Measurements from ENCODE around the gene OLFM1. TPM values are rescaled to one million over a fixed set of nuclear protein-coding genes. Genes with fewer than 3 reads are reported as not detected.

OLFM1 gene
- total RNA-seq, result not detected

- H3K36me3 Mint-ChIP-seq (ENCODE audit: low read depth), result no peaks in the 10 kb centered on the region
- H3K4me1 Mint-ChIP-seq (ENCODE audit: low read depth), result peaks cover 3% of the 10 kb centered on the region
- peaks cover 36% of the 10 kb centered on the region for H3K27me3 Mint-ChIP-seq (ENCODE audit: low read depth)
- ATAC-seq (peak; percentile 44), DNase-seq (peak; percentile 36)
- no peaks in the 10 kb centered on the region for H3K9me3 Mint-ChIP-seq (ENCODE audit: insufficient read depth)
- POLR2A ChIA-PET, result no interaction called here
- no peak within 1 kb of the TSS for H3K27ac Mint-ChIP-seq
- CTCF ChIA-PET, result interaction anchor here (1.5 kb wide), 1 partner anchor 324 kb away, joined by 7 read pairs; no protein-coding TSS in a partner anchor
- no peak within 1 kb of the TSS for H3K4me3 Mint-ChIP-seq
Measured at GRCh38 chr9:135087489-135087792, at the start of gene OLFM1. Gene OLFM1, plus strand, starts transcription at chr9:135087668. Its CDS starts 322 bp downstream, at chr9:135087990.

- POLR2A ChIA-PET, result no interaction called here
- H3K9me3 Mint-ChIP-seq (ENCODE audit: insufficient read depth), result no peaks in the 10 kb centered on the region
- H3K27me3 Mint-ChIP-seq (ENCODE audit: low read depth), result no peaks in the 10 kb centered on the region
- H3K4me1 Mint-ChIP-seq (ENCODE audit: low read depth), result no peaks in the 10 kb centered on the region
- no peak overlapping the region for H3K4me3 Mint-ChIP-seq
- CTCF ChIA-PET, result no interaction called here
- no peak for ATAC-seq
- H3K36me3 Mint-ChIP-seq (ENCODE audit: low read depth), result no peaks in the 10 kb centered on the region
- DNase-seq, result no peak
- no peak overlapping the region for H3K27ac Mint-ChIP-seq
Measured at GRCh38 chr9:135038331-135038730, 49.1 kb upstream of the OLFM1 start.

- Mint-ChIP-seq H3K4me3 (no peak overlapping the region), H3K9me3 (ENCODE audit: insufficient read depth) (no peaks in the 10 kb centered on the region), H3K4me1 (ENCODE audit: low read depth) (no peaks in the 10 kb centered on the region), H3K36me3 (ENCODE audit: low read depth) (no peaks in the 10 kb centered on the region), H3K27me3 (ENCODE audit: low read depth) (no peaks in the 10 kb centered on the region), H3K27ac (no peak overlapping the region)
- no peak for DNase-seq
- ChIA-PET POLR2A (no interaction called here), CTCF (no interaction called here)
- no peak for ATAC-seq
Measured at GRCh38 chr9:135038826-135039225, 48.6 kb upstream of the OLFM1 start.

- CTCF ChIA-PET, result no interaction called here
- H3K36me3 Mint-ChIP-seq (ENCODE audit: low read depth), result no peaks in the 10 kb centered on the region
- H3K27ac Mint-ChIP-seq, result no peak overlapping the region
- DNase-seq (no peak), ATAC-seq (no peak)
- H3K4me1 Mint-ChIP-seq (ENCODE audit: low read depth), result no peaks in the 10 kb centered on the region
- H3K27me3 Mint-ChIP-seq (ENCODE audit: low read depth), result no peaks in the 10 kb centered on the region
- no peaks in the 10 kb centered on the region for H3K9me3 Mint-ChIP-seq (ENCODE audit: insufficient read depth)
- POLR2A ChIA-PET, result no interaction called here
- no peak overlapping the region for H3K4me3 Mint-ChIP-seq
Measured at GRCh38 chr9:135039266-135039870, 48.1 kb upstream of the OLFM1 start.

GRCh38 chr9:135039916-135040645 is 47.4 kb upstream of the OLFM1 start:
- Mint-ChIP-seq H3K36me3 (ENCODE audit: low read depth) (no peaks in the 10 kb centered on the region), H3K27me3 (ENCODE audit: low read depth) (no peaks in the 10 kb centered on the region), H3K4me1 (ENCODE audit: low read depth) (no peaks in the 10 kb centered on the region), H3K9me3 (ENCODE audit: insufficient read depth) (no peaks in the 10 kb centered on the region), H3K27ac (no peak overlapping the region), H3K4me3 (no peak overlapping the region)
- ChIA-PET POLR2A (no interaction called here), CTCF (no interaction called here)
- ATAC-seq (no peak), DNase-seq (no peak)

GRCh38 chr9:135040892-135041291 is 46.6 kb upstream of the OLFM1 start:
- H3K27ac Mint-ChIP-seq, result no peak overlapping the region
- H3K9me3 Mint-ChIP-seq (ENCODE audit: insufficient read depth), result no peaks in the 10 kb centered on the region
- no peaks in the 10 kb centered on the region for H3K36me3 Mint-ChIP-seq (ENCODE audit: low read depth)
- no peak overlapping the region for H3K4me3 Mint-ChIP-seq
- H3K27me3 Mint-ChIP-seq (ENCODE audit: low read depth), result no peaks in the 10 kb centered on the region
- CTCF ChIA-PET, result no interaction called here
- DNase-seq, result no peak
- no peak for ATAC-seq
- POLR2A ChIA-PET, result no interaction called here
- no peaks in the 10 kb centered on the region for H3K4me1 Mint-ChIP-seq (ENCODE audit: low read depth)

GRCh38 chr9:135043345-135043744 is 44.1 kb upstream of the OLFM1 start:
- ATAC-seq (no peak), DNase-seq (no peak)
- H3K4me1 Mint-ChIP-seq (ENCODE audit: low read depth), result no peaks in the 10 kb centered on the region
- H3K4me3 Mint-ChIP-seq, result no peak overlapping the region
- no peaks in the 10 kb centered on the region for H3K27me3 Mint-ChIP-seq (ENCODE audit: low read depth)
- ChIA-PET CTCF (no interaction called here), POLR2A (no interaction called here)
- H3K9me3 Mint-ChIP-seq (ENCODE audit: insufficient read depth), result no peaks in the 10 kb centered on the region
- H3K27ac Mint-ChIP-seq, result no peak overlapping the region
- H3K36me3 Mint-ChIP-seq (ENCODE audit: low read depth), result no peaks in the 10 kb centered on the region

- Mint-ChIP-seq H3K4me3 (no peak overlapping the region), H3K27me3 (ENCODE audit: low read depth) (no peaks in the 10 kb centered on the region), H3K9me3 (ENCODE audit: insufficient read depth) (no peaks in the 10 kb centered on the region), H3K36me3 (ENCODE audit: low read depth) (no peaks in the 10 kb centered on the region), H3K27ac (no peak overlapping the region), H3K4me1 (ENCODE audit: low read depth) (peaks cover under 1% of the 10 kb centered on the region)
- ChIA-PET CTCF (no interaction called here), POLR2A (no interaction called here)
- no peak for ATAC-seq
- DNase-seq, result no peak
Measured at GRCh38 chr9:135045264-135045927, 42.1 kb upstream of the OLFM1 start.

- DNase-seq (no peak), ATAC-seq (no peak)
- Mint-ChIP-seq H3K9me3 (ENCODE audit: insufficient read depth) (no peaks in the 10 kb centered on the region), H3K27me3 (ENCODE audit: low read depth) (no peaks in the 10 kb centered on the region), H3K36me3 (ENCODE audit: low read depth) (no peaks in the 10 kb centered on the region), H3K4me3 (no peak overlapping the region), H3K4me1 (ENCODE audit: low read depth) (peaks cover 5% of the 10 kb centered on the region), H3K27ac (no peak overlapping the region)
- CTCF ChIA-PET, result no interaction called here
- POLR2A ChIA-PET, result no interaction called here
Measured at GRCh38 chr9:135045928-135046738, 41.3 kb upstream of the OLFM1 start.

GRCh38 chr9:135046739-135047350 is 40.6 kb upstream of the OLFM1 start:
- Mint-ChIP-seq H3K27me3 (ENCODE audit: low read depth) (no peaks in the 10 kb centered on the region), H3K27ac (no peak overlapping the region), H3K9me3 (ENCODE audit: insufficient read depth) (no peaks in the 10 kb centered on the region), H3K4me3 (no peak overlapping the region), H3K4me1 (ENCODE audit: low read depth) (peaks cover 5% of the 10 kb centered on the region), H3K36me3 (ENCODE audit: low read depth) (no peaks in the 10 kb centered on the region)
- ChIA-PET CTCF (no interaction called here), POLR2A (no interaction called here)
- ATAC-seq, result no peak
- DNase-seq, result no peak

GRCh38 chr9:135047521-135047920 is 39.9 kb upstream of the OLFM1 start:
- Mint-ChIP-seq H3K36me3 (ENCODE audit: low read depth) (no peaks in the 10 kb centered on the region), H3K27me3 (ENCODE audit: low read depth) (no peaks in the 10 kb centered on the region), H3K4me1 (ENCODE audit: low read depth) (peaks cover 5% of the 10 kb centered on the region), H3K27ac (no peak overlapping the region), H3K4me3 (no peak overlapping the region), H3K9me3 (ENCODE audit: insufficient read depth) (no peaks in the 10 kb centered on the region)
- ATAC-seq (no peak), DNase-seq (no peak)
- POLR2A ChIA-PET, result no interaction called here
- CTCF ChIA-PET, result no interaction called here

Data from activated CD8-positive, alpha-beta T cell treated with anti-CD3 and anti-CD28 coated beads, Interleukin-2, amount 10 ng/mL, durations not matched to agents 7 days and 5 days (primary cell).